Thyroid gland (tissue), 4 donors: ENCODE results near the gene ADGRB3.

Experiments
- CTCF ChIP-seq, 6 experiments: fragments of 200-600 bp in 3 of 6; fragments of 450-650 bp in 3 of 6; sonication (generic) in 3 of 6; IDR thresholded peaks; one replicate each; pipeline ENCODE4 v1.5.1; 2016 to 2019; ENCODE audit warnings: antibody characterized with exemption in 6 of 6, mild to moderate bottlenecking in 2 of 6, inconsistent platforms in 1 of 6, moderate library complexity in 1 of 6
- POLR2A ChIP-seq, 2 donors: fragments of 450-650 bp; IDR thresholded peaks; one replicate each; pipeline ENCODE4 v1.6.1; 2017; ENCODE audit warnings: antibody characterized with exemption in 2 of 2, mild to moderate bottlenecking in 2 of 2, moderate library complexity in 1 of 2

- TF ChIP-seq POLR2A (IDR thresholded peaks at IDR 0.05) (no peak), CTCF (IDR thresholded peaks at IDR 0.05) (no peak)
These were observed 773.8 kb downstream of the ADGRB3 start for GRCh38 chr6:69408886-69409285.
